ENCODE measurements around the gene RBBP8. TPM values are rescaled to one million over a fixed set of nuclear protein-coding genes. Genes with fewer than 3 reads are reported as not detected.
"Not testable (repeated sequence)": the region's sequence is repeated elsewhere in the genome, so short reads cannot be mapped to it uniquely, and the experiment has no call there.

Gene RBBP8
- total and polyA plus RNA-seq, 4 donors = 9.4 to 31.1 (median 14.4) TPM

GRCh38 chr18:22951823-22952222, 18.7 kb downstream of the RBBP8 start:
- no peaks in the 10 kb centered on the region for H3K9me3 ChIP-seq (ENCODE audit: control insufficient read depth, low read length)
- H3K4me3 ChIP-seq (ENCODE audit: low read length in 2 of 2) = no peak overlapping the region
- H3K4me1 ChIP-seq (ENCODE audit: control insufficient read depth in 1 of 2, insufficient read depth in 2 of 2, low read length in 2 of 2) = no peaks in the 10 kb centered on the region
- peaks cover 0 to 4% of the 10 kb centered on the region in 2 donors for H3K36me3 ChIP-seq (ENCODE audit: control insufficient read depth in 1 of 2, insufficient read depth in 2 of 2, low read length in 1 of 2)
- ATAC-seq (ENCODE audit: low FRiP score) (no peak), DNase-seq (no peak)
- H3K27ac ChIP-seq (ENCODE audit: low read depth in 1 of 2, low read length in 2 of 2) = no peak overlapping the region
- WGBS, 2 donors = 94 to 95% methylated on average over 1 of the region's 1 CpG
- H3K27me3 ChIP-seq (ENCODE audit: control insufficient read depth in 1 of 2, insufficient read depth in 2 of 2, low read length in 1 of 2) = no peaks in the 10 kb centered on the region
- intact Hi-C loops (cut with DNase I) = no loop called here

GRCh38 chr18:22952525-22952924, 19.4 kb downstream of the RBBP8 start:
- ATAC-seq (ENCODE audit: low FRiP score) (no peak), DNase-seq (no peak)
- Histone ChIP-seq H3K27me3 (ENCODE audit: control insufficient read depth in 1 of 2, insufficient read depth in 2 of 2, low read length in 1 of 2) (no peaks in the 10 kb centered on the region), H3K4me3 (ENCODE audit: low read length in 2 of 2) (no peak overlapping the region), H3K4me1 (ENCODE audit: control insufficient read depth in 1 of 2, insufficient read depth in 2 of 2, low read length in 2 of 2) (no peaks in the 10 kb centered on the region), H3K9me3 (ENCODE audit: control insufficient read depth, low read length) (no peaks in the 10 kb centered on the region), H3K27ac (ENCODE audit: low read depth in 1 of 2, low read length in 2 of 2) (no peak overlapping the region), H3K36me3 (ENCODE audit: control insufficient read depth in 1 of 2, insufficient read depth in 2 of 2, low read length in 1 of 2) (peaks cover 0 to 4% of the 10 kb centered on the region in 2 donors)
- WGBS, 2 donors = 89 to 92% methylated on average over 3 of the region's 3 CpGs
- intact Hi-C loops (cut with DNase I) = no loop called here

GRCh38 chr18:22953982-22954381, 20.9 kb downstream of the RBBP8 start:
- H3K9me3 ChIP-seq (ENCODE audit: control insufficient read depth, low read length); H3K4me3 ChIP-seq (ENCODE audit: low read length in 2 of 2); DNase-seq; ATAC-seq (ENCODE audit: low FRiP score); H3K36me3 ChIP-seq (ENCODE audit: control insufficient read depth in 1 of 2, insufficient read depth in 2 of 2, low read length in 1 of 2); H3K27ac ChIP-seq (ENCODE audit: low read depth in 1 of 2, low read length in 2 of 2); H3K4me1 ChIP-seq (ENCODE audit: control insufficient read depth in 1 of 2, insufficient read depth in 2 of 2, low read length in 2 of 2); H3K27me3 ChIP-seq (ENCODE audit: control insufficient read depth in 1 of 2, insufficient read depth in 2 of 2, low read length in 1 of 2); intact Hi-C loops (cut with DNase I): not testable (repeated sequence)
- 94 to 95% methylated on average over 4 of the region's 4 CpGs for WGBS, 2 donors

GRCh38 chr18:22956226-22956625, 23.1 kb downstream of the RBBP8 start:
- ATAC-seq (ENCODE audit: low FRiP score) (no peak), DNase-seq (no peak)
- intact Hi-C loops (cut with DNase I) = no loop called here
- H3K27ac ChIP-seq (ENCODE audit: low read depth in 1 of 2, low read length in 2 of 2) = no peak overlapping the region
- no peaks in the 10 kb centered on the region for H3K4me1 ChIP-seq (ENCODE audit: control insufficient read depth in 1 of 2, insufficient read depth in 2 of 2, low read length in 2 of 2)
- WGBS, 2 donors = 92 to 93% methylated on average over 3 of the region's 3 CpGs
- H3K4me3 ChIP-seq (ENCODE audit: low read length in 2 of 2) = no peak overlapping the region
- no peaks in the 10 kb centered on the region for H3K9me3 ChIP-seq (ENCODE audit: control insufficient read depth, low read length)
- H3K36me3 ChIP-seq (ENCODE audit: control insufficient read depth in 1 of 2, insufficient read depth in 2 of 2, low read length in 1 of 2) = peaks cover 0 to 4% of the 10 kb centered on the region in 2 donors
- H3K27me3 ChIP-seq (ENCODE audit: control insufficient read depth in 1 of 2, insufficient read depth in 2 of 2, low read length in 1 of 2) = no peaks in the 10 kb centered on the region

GRCh38 chr18:22961156-22961555, 28.0 kb downstream of the RBBP8 start:
- Histone ChIP-seq H3K4me1 (ENCODE audit: control insufficient read depth in 1 of 2, insufficient read depth in 2 of 2, low read length in 2 of 2) (no peaks in the 10 kb centered on the region), H3K9me3 (ENCODE audit: control insufficient read depth, low read length) (no peaks in the 10 kb centered on the region), H3K27me3 (ENCODE audit: control insufficient read depth in 1 of 2, insufficient read depth in 2 of 2, low read length in 1 of 2) (no peaks in the 10 kb centered on the region), H3K27ac (ENCODE audit: low read depth in 1 of 2, low read length in 2 of 2) (no peak overlapping the region), H3K36me3 (ENCODE audit: control insufficient read depth in 1 of 2, insufficient read depth in 2 of 2, low read length in 1 of 2) (no peaks in the 10 kb centered on the region), H3K4me3 (ENCODE audit: low read length in 2 of 2) (no peak overlapping the region)
- ATAC-seq (ENCODE audit: low FRiP score) = no peak
- no peak for DNase-seq
- 97 to 99% methylated on average over 1 of the region's 1 CpG for WGBS, 2 donors
- intact Hi-C loops (cut with DNase I) = no loop called here

GRCh38 chr18:22962004-22962403, 28.9 kb downstream of the RBBP8 start:
- Histone ChIP-seq H3K27ac (ENCODE audit: low read depth in 1 of 2, low read length in 2 of 2) (no peak overlapping the region), H3K27me3 (ENCODE audit: control insufficient read depth in 1 of 2, insufficient read depth in 2 of 2, low read length in 1 of 2) (no peaks in the 10 kb centered on the region), H3K36me3 (ENCODE audit: control insufficient read depth in 1 of 2, insufficient read depth in 2 of 2, low read length in 1 of 2) (no peaks in the 10 kb centered on the region), H3K4me1 (ENCODE audit: control insufficient read depth in 1 of 2, insufficient read depth in 2 of 2, low read length in 2 of 2) (no peaks in the 10 kb centered on the region), H3K9me3 (ENCODE audit: control insufficient read depth, low read length) (no peaks in the 10 kb centered on the region), H3K4me3 (ENCODE audit: low read length in 2 of 2) (no peak overlapping the region)
- ATAC-seq (ENCODE audit: low FRiP score) (no peak), DNase-seq (no peak)
- intact Hi-C loops (cut with DNase I) = no loop called here

GRCh38 chr18:22964116-22964515, 31.0 kb downstream of the RBBP8 start:
- Histone ChIP-seq H3K36me3 (ENCODE audit: control insufficient read depth in 1 of 2, insufficient read depth in 2 of 2, low read length in 1 of 2) (no peaks in the 10 kb centered on the region), H3K9me3 (ENCODE audit: control insufficient read depth, low read length) (no peaks in the 10 kb centered on the region), H3K4me3 (ENCODE audit: low read length in 2 of 2) (no peak overlapping the region), H3K4me1 (ENCODE audit: control insufficient read depth in 1 of 2, insufficient read depth in 2 of 2, low read length in 2 of 2) (no peaks in the 10 kb centered on the region), H3K27me3 (ENCODE audit: control insufficient read depth in 1 of 2, insufficient read depth in 2 of 2, low read length in 1 of 2) (no peaks in the 10 kb centered on the region), H3K27ac (ENCODE audit: low read depth in 1 of 2, low read length in 2 of 2) (no peak overlapping the region)
- DNase-seq (no peak), ATAC-seq (ENCODE audit: low FRiP score) (no peak)
- WGBS, 2 donors = 89% methylated on average over 3 of the region's 3 CpGs
- intact Hi-C loops (cut with DNase I) = no loop called here

GRCh38 chr18:22964722-22965121, 31.6 kb downstream of the RBBP8 start:
- Histone ChIP-seq H3K27ac (ENCODE audit: low read depth in 1 of 2, low read length in 2 of 2) (no peak overlapping the region), H3K36me3 (ENCODE audit: control insufficient read depth in 1 of 2, insufficient read depth in 2 of 2, low read length in 1 of 2) (no peaks in the 10 kb centered on the region), H3K4me1 (ENCODE audit: control insufficient read depth in 1 of 2, insufficient read depth in 2 of 2, low read length in 2 of 2) (no peaks in the 10 kb centered on the region), H3K9me3 (ENCODE audit: control insufficient read depth, low read length) (no peaks in the 10 kb centered on the region), H3K27me3 (ENCODE audit: control insufficient read depth in 1 of 2, insufficient read depth in 2 of 2, low read length in 1 of 2) (no peaks in the 10 kb centered on the region), H3K4me3 (ENCODE audit: low read length in 2 of 2) (no peak overlapping the region)
- intact Hi-C loops (cut with DNase I) = no loop called here
- no peak for ATAC-seq (ENCODE audit: low FRiP score)
- no peak for DNase-seq

GRCh38 chr18:22971038-22971437, 37.9 kb downstream of the RBBP8 start:
- Histone ChIP-seq H3K4me3 (ENCODE audit: low read length in 2 of 2) (no peak overlapping the region), H3K27me3 (ENCODE audit: control insufficient read depth in 1 of 2, insufficient read depth in 2 of 2, low read length in 1 of 2) (no peaks in the 10 kb centered on the region), H3K27ac (ENCODE audit: low read depth in 1 of 2, low read length in 2 of 2) (no peak overlapping the region), H3K36me3 (ENCODE audit: control insufficient read depth in 1 of 2, insufficient read depth in 2 of 2, low read length in 1 of 2) (no peaks in the 10 kb centered on the region), H3K9me3 (ENCODE audit: control insufficient read depth, low read length) (no peaks in the 10 kb centered on the region), H3K4me1 (ENCODE audit: control insufficient read depth in 1 of 2, insufficient read depth in 2 of 2, low read length in 2 of 2) (no peaks in the 10 kb centered on the region)
- no peak for DNase-seq
- no peak for ATAC-seq (ENCODE audit: low FRiP score)
- WGBS, 2 donors = 87 to 90% methylated on average over 3 of the region's 3 CpGs
- intact Hi-C loops (cut with DNase I) = no loop called here
